SK-N-SH treated with all-trans-retinoic acid at 6 μM for 48 hours (cell line): ENCODE results near the gene DLG2.

Experiments used
- ATAC-seq: fragments of 200-7000 bp; cut with Tn5 transposase; 3 replicates; pipeline ENCODE4 v1.9.1; 2020; ENCODE audit warnings: mild to moderate bottlenecking, moderate library complexity
- ARNTL ChIP-seq: fragments of 450-650 bp; formaldehyde crosslinking; IDR thresholded peaks from 2 replicates; pipeline ENCODE4 v1.5.0; 2020; ENCODE audit warnings: low read depth, mild to moderate bottlenecking, moderate library complexity, borderline replicate concordance
- BACH2 ChIP-seq: fragments of 250-450 bp; sonication (Bioruptor Pico); IDR thresholded peaks from 2 replicates; pipeline ENCODE4 v1.9.0; 2021; ENCODE audit warnings: mild to moderate bottlenecking, borderline replicate concordance
- CREB5 ChIP-seq: fragments of 250-450 bp; sonication (Bioruptor Pico); IDR thresholded peaks from 2 replicates; pipeline ENCODE4 v1.5.1; 2020; ENCODE audit warnings: low read depth, mild to moderate bottlenecking, moderate library complexity
- CSDC2 ChIP-seq: fragments of 250-450 bp; sonication (Bioruptor Pico); IDR thresholded peaks from 2 replicates; pipeline ENCODE4 v1.5.0; 2020; ENCODE audit warnings: mild to moderate bottlenecking, moderate library complexity
- ESRRG ChIP-seq: fragments of 250-450 bp; sonication (Bioruptor Pico); IDR thresholded peaks from 2 replicates; pipeline ENCODE4 v1.6.1; 2021; ENCODE audit warnings: mild to moderate bottlenecking
- GLIS3 ChIP-seq: fragments of 250-450 bp; sonication (Bioruptor Pico); IDR thresholded peaks from 2 replicates; pipeline ENCODE4 v1.5.0; 2020; ENCODE audit warnings: mild to moderate bottlenecking, moderate library complexity
- ISL1 ChIP-seq: fragments of 250-450 bp; sonication (Bioruptor Pico); IDR thresholded peaks from 2 replicates; pipeline ENCODE4 v2.1.2; 2022; ENCODE audit warnings: mild to moderate bottlenecking, moderate library complexity
- OSR1 ChIP-seq: fragments of 250-450 bp; sonication (Bioruptor Pico); IDR thresholded peaks from 2 replicates; pipeline ENCODE4 v1.8.0; 2022; ENCODE audit warnings: moderate library complexity, mild to moderate bottlenecking, inconsistent platforms
- PATZ1 ChIP-seq: fragments of 250-450 bp; sonication (Bioruptor Pico); IDR thresholded peaks from 2 replicates; pipeline ENCODE4 v1.8.0; 2020; ENCODE audit warnings: mild to moderate bottlenecking, moderate library complexity, borderline replicate concordance
- POU6F1 ChIP-seq: fragments of 250-450 bp; sonication (Bioruptor Pico); IDR thresholded peaks from 2 replicates; pipeline ENCODE4 v1.8.0; 2021; ENCODE audit warnings: low read depth, mild to moderate bottlenecking, moderate library complexity, borderline replicate concordance
- PPARA ChIP-seq: fragments of 250-450 bp; sonication (Bioruptor Pico); IDR thresholded peaks from 2 replicates; pipeline ENCODE4 v1.5.0; 2020; ENCODE audit warnings: mild to moderate bottlenecking, borderline replicate concordance
- RARB ChIP-seq: fragments of 250-450 bp; sonication (Bioruptor Pico); IDR thresholded peaks from 2 replicates; pipeline ENCODE4 v1.8.0; 2021; ENCODE audit warnings: mild to moderate bottlenecking, moderate library complexity
- TCF4 ChIP-seq: fragments of 250-450 bp; sonication (Bioruptor Pico); IDR thresholded peaks from 2 replicates; pipeline ENCODE4 v1.8.0; 2021; ENCODE audit warnings: mild to moderate bottlenecking, moderate library complexity, borderline replicate concordance
- TSHZ2 ChIP-seq: fragments of 250-450 bp; sonication (Bioruptor Pico); IDR thresholded peaks from 2 replicates; pipeline ENCODE4 v1.5.0; 2020; ENCODE audit warnings: mild to moderate bottlenecking, moderate library complexity
- ZC3H10 ChIP-seq: fragments of 250-450 bp; sonication (Bioruptor Pico); IDR thresholded peaks from 2 replicates; pipeline ENCODE4 v1.5.1; 2021; ENCODE audit warnings: mild to moderate bottlenecking, moderate library complexity
- ZFP3 ChIP-seq: fragments of 250-450 bp; sonication (Bioruptor Pico); IDR thresholded peaks from 2 replicates; pipeline ENCODE4 v1.5.0; 2020; ENCODE audit warnings: mild to moderate bottlenecking, moderate library complexity
- ZFP30 ChIP-seq: fragments of 450-650 bp; formaldehyde crosslinking; IDR thresholded peaks from 2 replicates; pipeline ENCODE4 v1.5.0; 2022; ENCODE audit warnings: mild to moderate bottlenecking, moderate library complexity
- ZNF565 ChIP-seq: fragments of 450-650 bp; formaldehyde crosslinking; conservative IDR thresholded peaks from 2 replicates; pipeline ENCODE4 v1.5.0; 2020; ENCODE audit warnings: low read depth, mild to moderate bottlenecking, moderate library complexity

Gene DLG2

GRCh38 chr11:83816572-83817187, 1810.5 kb downstream of the DLG2 start:
- TF ChIP-seq ISL1 (CRISPR knock-in tag) (no peak), GLIS3 (CRISPR knock-in tag) (no peak), ZFP30 (CRISPR knock-in tag) (no peak), POU6F1 (CRISPR knock-in tag) (no peak), ARNTL (CRISPR knock-in tag) (no peak), BACH2 (no peak), TSHZ2 (CRISPR knock-in tag) (no peak), PPARA (CRISPR knock-in tag) (no peak), OSR1 (CRISPR knock-in tag) (no peak), ZC3H10 (CRISPR knock-in tag) (no peak), CSDC2 (no peak), ZNF565 (CRISPR knock-in tag) (no peak), ESRRG (CRISPR knock-in tag) (no peak)
- peak; percentile 68 for ATAC-seq

GRCh38 chr11:83815736-83816135, 1811.4 kb downstream of the DLG2 start:
- TF ChIP-seq TCF4 (CRISPR knock-in tag), result no peak
- TF ChIP-seq OSR1 (CRISPR knock-in tag), result no peak
- TF ChIP-seq ISL1 (CRISPR knock-in tag), result no peak
- no peak for TF ChIP-seq PATZ1 (CRISPR knock-in tag)
- TF ChIP-seq ZFP30 (CRISPR knock-in tag), result no peak
- TF ChIP-seq ZC3H10 (CRISPR knock-in tag), result no peak
- TF ChIP-seq ZFP3 (CRISPR knock-in tag), result no peak
- TF ChIP-seq PPARA (CRISPR knock-in tag), result no peak
- TF ChIP-seq ESRRG (CRISPR knock-in tag), result no peak
- TF ChIP-seq ZNF565 (CRISPR knock-in tag), result no peak
- no peak for TF ChIP-seq CREB5 (CRISPR knock-in tag)
- peak; percentile 68 for ATAC-seq

GRCh38 chr11:83813296-83813695, 1813.8 kb downstream of the DLG2 start:
- no peak for ATAC-seq
- no peak for TF ChIP-seq OSR1 (CRISPR knock-in tag)
- TF ChIP-seq POU6F1 (CRISPR knock-in tag), result no peak
- TF ChIP-seq ISL1 (CRISPR knock-in tag), result no peak
- TF ChIP-seq TSHZ2 (CRISPR knock-in tag), result no peak
- TF ChIP-seq RARB (CRISPR knock-in tag), result no peak
- TF ChIP-seq CREB5 (CRISPR knock-in tag), result no peak
